GM18505 (cell line): Measurements from ENCODE around the gene LDLRAP1.
"Not testable (repeated sequence)": the region's sequence is repeated elsewhere in the genome, so short reads cannot be mapped to it uniquely, and the experiment has no call there.

Experiments
- ATAC-seq: cut with Tn5 transposase; IDR thresholded peaks from one replicate; pipeline ENCODE4 v1.9.1; 2021; ENCODE audit not compliant: unreplicated experiment
- POLR2A ChIP-seq: IDR thresholded peaks from 4 replicates; pipeline ENCODE4 v1.6.1; 2011; ENCODE audit warnings: borderline replicate concordance; ENCODE audit not compliant: insufficient read depth, insufficient read length; ENCODE audit errors: extremely low read depth

Gene LDLRAP1

GRCh38 chr1:25580927-25581326, 37.5 kb downstream of the LDLRAP1 start:
- TF ChIP-seq POLR2A: no peak
- no peak for ATAC-seq

GRCh38 chr1:25581764-25582163, 38.4 kb downstream of the LDLRAP1 start:
- no peak for ATAC-seq
- TF ChIP-seq POLR2A: no peak

DNA sequence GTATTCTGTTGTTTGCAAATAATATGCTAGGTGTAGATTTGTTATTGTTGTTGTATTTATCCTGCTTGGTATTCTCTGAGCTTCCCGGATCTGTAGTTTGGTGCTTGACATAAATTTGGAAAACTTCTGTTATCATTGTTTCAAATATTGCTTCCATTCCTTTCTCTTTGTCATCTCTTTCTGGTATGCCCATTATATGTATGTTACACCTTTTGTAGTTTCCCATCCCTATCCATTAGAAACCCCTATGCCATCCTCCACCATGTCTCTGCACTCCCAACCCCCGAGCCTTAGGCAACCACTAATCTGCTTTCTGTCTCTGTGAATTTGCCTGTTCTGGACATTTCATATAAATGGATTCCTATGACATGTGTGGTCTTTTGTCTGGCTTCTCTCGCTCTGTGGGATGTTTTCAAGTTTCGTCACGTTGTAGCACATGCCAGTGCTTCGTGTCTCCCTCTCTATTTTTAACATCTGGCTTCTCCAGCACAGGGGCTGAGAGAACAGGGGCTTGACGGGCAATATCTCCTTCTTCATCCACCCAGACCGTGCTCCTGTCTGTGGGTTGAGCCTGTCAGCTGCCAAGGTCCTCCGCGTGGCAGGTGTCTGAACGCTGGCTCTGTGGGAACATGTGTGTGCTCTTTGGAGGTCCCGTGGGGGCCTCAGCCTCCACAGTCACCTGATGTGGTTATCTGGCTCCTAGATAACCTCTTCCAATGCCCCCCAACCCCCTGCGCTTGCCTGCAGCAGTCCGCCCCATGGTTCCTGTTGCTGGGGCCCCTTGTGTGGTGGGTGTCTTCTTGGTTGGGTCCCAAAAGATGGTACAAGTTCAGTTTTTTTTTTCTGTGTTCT, 40.3 kb downstream of the LDLRAP1 start:
- ATAC-seq: no peak

DNA sequence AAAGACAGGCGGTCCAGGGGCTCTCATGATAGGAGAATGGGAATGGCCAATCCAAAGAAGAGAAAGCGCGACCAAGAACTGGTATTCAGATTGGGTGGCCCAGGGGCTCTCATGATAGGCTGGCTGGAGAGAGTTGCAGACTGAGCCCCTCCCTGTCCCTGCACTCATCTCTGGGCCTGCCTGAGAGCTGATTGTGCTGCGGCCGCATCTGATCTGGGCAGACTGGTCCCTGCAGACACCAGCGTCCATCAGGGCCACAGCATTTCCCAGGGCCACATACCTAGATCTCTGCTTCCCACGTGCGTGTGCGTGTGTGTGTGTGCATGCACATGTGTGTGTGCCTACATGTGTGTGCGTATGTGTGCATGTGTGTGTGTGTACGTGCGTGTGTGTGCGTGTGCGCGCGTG, 42.8 kb downstream of the LDLRAP1 start:
- TF ChIP-seq POLR2A: no peak
- ATAC-seq: no peak

More for the DNA sequence above, 40.3 kb downstream of the LDLRAP1 start:
- TF ChIP-seq POLR2A: no peak

- ATAC-seq: no peak
- TF ChIP-seq POLR2A: no peak
Measured at GRCh38 chr1:25587290-25587689, 43.9 kb downstream of the LDLRAP1 start.

DNA sequence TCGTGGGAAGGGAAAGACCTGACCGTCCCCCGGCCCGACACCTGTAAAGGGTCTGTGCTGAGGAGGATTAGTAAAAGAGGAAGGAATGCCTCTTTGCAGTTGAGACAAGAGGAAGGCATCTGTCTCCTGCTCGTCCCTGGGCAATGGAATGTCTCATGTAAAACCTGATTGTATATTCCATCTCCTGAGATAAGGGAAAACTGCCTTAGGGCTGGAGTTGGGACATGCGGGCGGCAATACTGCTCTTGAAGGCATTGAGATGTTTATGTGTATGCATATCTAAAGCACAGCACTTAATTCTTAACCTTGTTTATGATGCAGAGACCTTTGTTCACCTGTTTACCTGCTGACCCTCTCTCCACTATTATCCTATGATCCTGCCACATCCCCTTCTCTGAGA, 44.8 kb downstream of the LDLRAP1 start:
- not testable (repeated sequence) for ATAC-seq

DNA sequence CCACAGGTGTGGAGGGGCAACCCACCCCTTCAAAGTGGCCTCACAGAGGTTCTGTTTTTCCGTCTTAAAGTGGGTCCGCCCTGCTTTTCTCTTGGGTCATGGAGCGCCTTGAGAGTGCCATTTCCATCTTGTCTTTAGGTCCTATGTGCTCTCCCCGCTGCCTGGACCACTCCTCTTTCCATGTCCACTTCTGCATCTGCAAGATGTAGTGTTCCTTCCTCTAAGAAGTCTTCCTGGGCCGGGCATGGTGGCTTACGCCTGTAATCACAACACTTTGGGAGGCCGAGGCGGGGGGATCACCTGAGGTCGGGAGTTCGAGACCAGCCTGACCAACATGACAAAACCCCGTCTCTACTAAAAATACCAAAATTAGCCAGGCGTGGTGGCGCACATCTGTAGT, 45.4 kb downstream of the LDLRAP1 start:
- not testable (repeated sequence) for ATAC-seq

DNA sequence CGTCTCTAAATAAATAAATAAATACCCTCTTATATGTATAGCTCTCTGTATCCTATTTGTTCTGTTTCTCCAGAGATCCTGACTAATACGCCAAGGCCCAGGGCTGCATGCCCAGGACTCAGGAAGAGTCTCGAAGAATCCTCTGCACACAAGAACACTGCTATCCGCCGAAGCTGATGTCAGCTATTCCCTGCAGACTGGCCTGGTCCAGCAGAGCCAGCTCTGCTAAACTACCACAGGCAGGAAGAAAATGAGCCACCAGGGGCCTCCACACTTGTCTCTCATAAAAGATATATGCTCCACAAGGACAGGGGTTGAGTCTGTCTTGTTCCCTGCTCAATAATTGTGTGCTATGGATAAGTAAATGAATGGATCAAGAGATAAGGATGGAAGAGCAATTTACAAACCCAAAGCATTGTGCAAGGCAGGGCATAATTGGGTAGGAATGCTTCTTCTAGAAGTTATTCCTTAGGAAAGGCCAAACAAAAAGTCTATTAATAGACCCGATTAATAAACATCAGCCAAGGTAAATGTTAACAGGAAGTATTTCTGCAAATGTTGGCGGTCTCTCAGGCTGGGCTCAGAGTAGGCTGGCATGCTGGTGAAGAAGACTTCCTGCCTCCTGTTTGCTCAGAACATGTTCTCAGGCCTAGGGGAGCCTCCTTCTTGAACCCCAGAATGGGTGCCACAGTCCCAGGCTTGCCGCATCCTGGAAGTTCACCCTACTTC, 46.9 kb downstream of the LDLRAP1 start:
- no peak for TF ChIP-seq POLR2A
- ATAC-seq: no peak

DNA sequence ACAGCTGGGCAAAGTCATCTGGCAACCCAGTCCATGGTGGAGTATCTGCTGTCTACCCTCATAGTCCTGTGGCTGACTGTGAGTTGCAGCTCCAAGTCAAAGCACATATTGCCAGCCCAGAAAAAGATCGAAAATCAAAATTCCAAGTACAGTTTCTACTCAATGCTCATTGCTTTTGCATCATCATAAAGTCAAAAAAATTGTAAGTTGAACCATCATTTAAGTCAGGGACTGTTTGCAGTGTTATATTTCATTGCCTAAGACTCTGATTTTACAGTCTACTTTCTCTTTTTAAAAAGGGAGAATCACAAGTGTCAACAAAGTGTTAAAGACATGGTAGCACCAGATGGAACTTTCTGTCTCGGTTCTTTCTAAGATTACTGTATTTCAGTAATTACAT, 50.5 kb downstream of the LDLRAP1 start:
- no peak for ATAC-seq

GRCh38 chr1:25594971-25595370, 51.6 kb downstream of the LDLRAP1 start:
- TF ChIP-seq POLR2A: no peak
- ATAC-seq: no peak

More for the DNA sequence above, 50.5 kb downstream of the LDLRAP1 start:
- TF ChIP-seq POLR2A: no peak

DNA sequence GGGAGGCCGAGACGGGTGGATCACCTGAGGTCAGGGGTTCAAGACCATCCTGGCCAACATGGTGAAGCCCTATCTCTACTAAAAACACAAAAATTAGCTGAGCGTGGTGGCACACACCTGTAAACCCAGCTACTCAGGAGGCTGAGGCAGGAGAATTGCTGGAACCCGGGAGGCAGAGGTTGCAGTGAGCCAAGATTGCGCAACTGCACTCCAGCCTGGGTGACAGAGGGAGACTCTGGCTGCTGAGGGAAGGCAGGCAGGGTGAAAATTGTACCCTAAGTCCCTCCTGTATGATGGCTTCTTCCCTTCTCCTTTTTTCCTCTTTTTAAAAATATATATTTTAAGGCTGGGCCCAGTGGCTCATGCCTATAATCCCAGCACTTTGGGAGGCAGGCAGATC, 53.2 kb downstream of the LDLRAP1 start:
- ATAC-seq: not testable (repeated sequence)

GRCh38 chr1:25598879-25599278, 55.5 kb downstream of the LDLRAP1 start:
- TF ChIP-seq POLR2A: no peak
- ATAC-seq: no peak

- TF ChIP-seq POLR2A: no peak
- no peak for ATAC-seq
Measured at GRCh38 chr1:25599969-25600610, 56.7 kb downstream of the LDLRAP1 start.

DNA sequence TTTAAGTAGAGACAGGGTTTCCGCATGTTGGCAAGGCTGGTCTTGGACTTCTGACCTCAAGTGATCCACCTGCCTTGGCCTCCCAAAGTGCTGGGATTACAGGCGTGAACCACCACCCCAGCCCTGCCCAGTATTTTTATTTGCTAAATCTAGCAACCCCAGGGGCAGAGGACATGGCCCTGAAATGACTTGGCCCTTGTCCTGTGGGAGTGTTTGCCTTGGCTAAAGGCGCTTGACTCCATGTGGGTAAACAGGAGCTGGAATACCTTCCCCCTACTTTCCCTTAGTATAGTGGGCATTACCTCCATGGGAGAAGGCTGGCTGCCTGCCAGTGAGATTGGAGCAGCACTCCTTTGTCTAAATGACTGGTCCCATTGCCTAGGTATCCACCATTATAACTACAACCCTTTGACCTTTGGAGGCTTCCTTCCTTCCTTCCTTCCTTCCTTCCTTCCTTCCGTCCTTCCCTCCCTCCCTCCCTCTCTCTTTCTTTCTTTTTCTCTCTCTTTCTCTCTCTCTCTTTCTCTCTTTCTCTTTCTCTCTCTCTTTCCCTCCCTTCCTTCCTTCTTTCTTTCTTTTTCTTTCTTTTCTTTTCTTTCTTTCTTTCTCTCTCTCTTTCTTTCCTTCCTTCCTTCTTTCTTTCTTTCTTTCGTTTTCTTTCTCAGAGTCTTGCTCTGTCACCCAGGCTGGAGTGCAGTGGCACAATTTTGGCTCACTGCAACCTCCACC, 57.7 kb downstream of the LDLRAP1 start:
- ATAC-seq: not testable (repeated sequence)

- ATAC-seq: not testable (repeated sequence)
Measured at GRCh38 chr1:25603779-25604538, 60.6 kb downstream of the LDLRAP1 start.
